ENCODE measurements around the gene ZNF783.

DNA sequence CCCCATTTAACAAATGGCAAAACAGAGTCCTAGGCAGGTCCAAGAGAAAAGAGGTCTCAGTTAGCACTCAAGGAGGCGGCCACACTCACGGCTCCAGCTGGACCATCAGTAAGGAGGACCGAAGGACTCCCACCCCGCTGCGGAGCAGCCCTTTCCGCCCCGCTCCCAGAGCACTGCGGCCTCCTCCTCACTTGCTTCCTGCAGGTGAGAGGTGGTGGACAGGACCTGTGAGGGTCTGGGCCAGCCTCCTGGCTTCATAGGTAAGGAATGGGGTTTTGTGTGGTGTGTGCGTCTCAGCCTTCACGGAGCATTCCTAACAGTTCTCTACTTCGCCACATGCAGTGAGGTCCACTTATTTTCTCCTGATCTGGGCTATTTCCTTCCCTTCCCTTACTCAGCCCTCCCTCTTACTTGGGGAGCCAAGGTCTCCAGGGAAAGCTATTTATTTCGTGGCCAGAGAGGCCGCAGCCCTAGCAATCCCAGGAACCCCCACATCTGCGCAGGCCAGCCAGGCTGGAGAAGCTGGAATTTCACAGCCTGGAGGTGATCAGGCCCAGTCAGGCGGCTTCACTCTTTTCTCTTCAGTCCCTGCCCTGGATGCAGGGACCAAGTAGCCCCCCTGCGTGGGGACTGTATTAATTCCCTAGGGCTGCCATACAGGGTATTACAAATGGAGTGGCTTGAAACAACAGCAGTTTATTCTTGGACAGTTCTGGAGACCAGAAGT, 45.9 kb downstream of the ZNF783 start:
- no peak for TF ChIP-seq EZH2 (IDR thresholded peaks at IDR 0.05; ENCODE audit: borderline replicate concordance, low read depth, low read length, poor library complexity, severe bottlenecking)
- TF ChIP-seq CTCF (conservative IDR thresholded peaks at IDR 0.05; ENCODE audit: low read depth, low read length): no peak
